ENCODE results near the gene SRRM4.

The SRRM4 gene

DNA sequence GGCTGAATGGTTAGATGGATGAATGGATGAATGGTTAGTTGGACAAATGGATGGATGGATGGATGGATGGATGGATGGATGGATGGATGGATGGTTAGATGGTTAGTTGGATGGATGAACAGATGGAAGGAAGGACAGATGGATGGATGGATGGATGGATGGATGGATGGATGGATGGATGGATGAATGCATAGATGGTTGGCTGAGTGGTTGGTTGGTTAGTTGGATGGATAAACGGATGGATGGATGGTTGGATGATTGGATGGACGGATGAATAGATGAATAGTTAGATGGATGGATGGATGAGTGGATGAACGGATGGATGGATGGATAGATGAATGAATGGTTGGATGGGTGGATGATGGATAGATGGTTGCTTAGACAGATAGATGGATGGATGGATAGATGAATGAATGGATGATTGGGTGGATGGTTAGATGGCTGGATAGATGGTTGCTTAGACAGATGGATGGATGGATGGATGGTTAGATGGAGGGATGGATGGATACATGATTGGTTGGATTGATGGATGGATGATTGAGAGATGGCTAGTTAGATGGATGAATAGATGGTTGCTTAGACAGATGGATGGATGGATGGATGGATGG is 148.6 kb downstream of the SRRM4 start:
- in situ Hi-C loops (cut with HindIII; ENCODE audit: low pct_ligation_motif_present, low sequenced_read_pairs): no loop called here
- Histone ChIP-seq H3K27me3 (replicated peaks) (no peaks in the 10 kb centered on the region), H3K27ac (no peak overlapping the region), H3K36me3 (replicated peaks) (no peaks in the 10 kb centered on the region), H3K4me3 (ENCODE audit: low read depth, low read length) (no peak overlapping the region)
- DNase-seq: no peak
- TF ChIP-seq CTCF (IDR thresholded peaks at IDR 0.05; ENCODE audit: low read depth, low read length, missing control alignments): no peak

DNA sequence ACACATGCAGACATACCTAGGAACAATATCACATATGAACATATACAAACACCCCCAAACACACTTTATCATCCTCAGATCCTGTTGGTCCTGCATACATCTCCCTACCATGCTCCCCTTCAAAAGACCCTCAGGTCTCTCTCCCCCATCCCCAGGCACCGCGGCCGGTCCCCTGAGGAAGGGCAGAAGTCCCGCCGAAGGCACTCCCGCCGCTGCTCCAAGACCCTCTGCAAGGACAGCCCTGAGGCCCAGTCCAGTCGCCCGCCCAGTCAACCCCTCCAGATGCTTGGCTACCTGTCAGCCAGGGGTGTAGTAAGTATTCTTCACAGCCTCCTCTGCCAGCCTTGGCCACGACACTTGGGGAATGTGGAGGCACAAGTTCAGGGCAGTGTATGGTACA is 149.2 kb downstream of the SRRM4 start:
- TF ChIP-seq CTCF (IDR thresholded peaks at IDR 0.05; ENCODE audit: low read depth, low read length, missing control alignments): no peak
- in situ Hi-C loops (cut with HindIII; ENCODE audit: low pct_ligation_motif_present, low sequenced_read_pairs): no loop called here
- no peak overlapping the region for H3K27ac ChIP-seq
- no peaks in the 10 kb centered on the region for H3K36me3 ChIP-seq (replicated peaks)
- DNase-seq: no peak
- H3K4me3 ChIP-seq (ENCODE audit: low read depth, low read length): no peak overlapping the region
- H3K27me3 ChIP-seq (replicated peaks): no peaks in the 10 kb centered on the region

DNA sequence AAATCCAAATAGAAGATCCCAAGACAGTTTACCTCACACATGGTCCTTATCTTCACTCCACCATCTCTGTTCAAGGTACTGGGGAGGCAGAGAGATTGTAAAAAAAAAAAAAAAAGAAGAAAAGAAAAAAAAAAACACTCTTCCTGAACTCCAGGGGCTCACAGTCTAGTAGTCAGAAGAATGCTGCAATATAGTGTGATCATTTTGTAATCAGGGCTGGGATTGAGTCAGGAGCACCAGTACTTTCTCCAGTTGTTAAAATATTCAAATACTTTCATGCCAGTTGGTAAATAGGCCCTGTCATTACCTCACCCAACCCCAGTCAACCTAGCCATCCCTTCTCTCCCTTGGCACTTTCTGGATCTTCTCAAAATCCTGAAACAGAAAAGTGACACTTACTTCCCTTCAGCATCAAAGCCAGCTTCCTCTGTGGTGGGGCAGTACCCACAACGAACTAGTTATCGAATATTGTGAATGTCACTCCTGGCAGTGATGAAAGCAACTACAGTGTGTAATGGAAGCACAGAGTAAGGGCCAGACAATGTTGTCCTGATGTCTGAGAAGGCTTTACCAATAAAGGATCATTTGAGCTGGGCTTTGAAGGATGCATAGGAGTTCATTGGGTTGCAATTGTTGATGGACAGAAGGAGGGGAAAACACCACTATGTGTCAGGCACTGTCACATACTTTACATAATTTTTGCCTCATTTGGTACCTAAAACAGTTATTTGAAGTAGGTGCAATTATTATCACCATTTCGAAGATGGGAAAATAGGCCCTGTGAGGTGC is 153.1 kb downstream of the SRRM4 start:
- DNase-seq: no peak
- in situ Hi-C loops (cut with HindIII; ENCODE audit: low pct_ligation_motif_present, low sequenced_read_pairs): no loop called here
- H3K27me3 ChIP-seq (replicated peaks): no peaks in the 10 kb centered on the region
- H3K4me3 ChIP-seq (ENCODE audit: low read depth, low read length): no peak overlapping the region
- H3K36me3 ChIP-seq (replicated peaks): no peaks in the 10 kb centered on the region
- TF ChIP-seq CTCF (IDR thresholded peaks at IDR 0.05; ENCODE audit: low read depth, low read length, missing control alignments): no peak
- no peak overlapping the region for H3K27ac ChIP-seq

GRCh38 chr12:119136811-119137410 is 155.6 kb downstream of the SRRM4 start:
- TF ChIP-seq CTCF (IDR thresholded peaks at IDR 0.05; ENCODE audit: low read depth, low read length, missing control alignments): no peak
- no peak overlapping the region for H3K27ac ChIP-seq
- H3K4me3 ChIP-seq (ENCODE audit: low read depth, low read length): no peak overlapping the region
- in situ Hi-C loops (cut with HindIII; ENCODE audit: low pct_ligation_motif_present, low sequenced_read_pairs): no loop called here
- no peaks in the 10 kb centered on the region for H3K36me3 ChIP-seq (replicated peaks)
- no peaks in the 10 kb centered on the region for H3K27me3 ChIP-seq (replicated peaks)
- no peak for DNase-seq

DNA sequence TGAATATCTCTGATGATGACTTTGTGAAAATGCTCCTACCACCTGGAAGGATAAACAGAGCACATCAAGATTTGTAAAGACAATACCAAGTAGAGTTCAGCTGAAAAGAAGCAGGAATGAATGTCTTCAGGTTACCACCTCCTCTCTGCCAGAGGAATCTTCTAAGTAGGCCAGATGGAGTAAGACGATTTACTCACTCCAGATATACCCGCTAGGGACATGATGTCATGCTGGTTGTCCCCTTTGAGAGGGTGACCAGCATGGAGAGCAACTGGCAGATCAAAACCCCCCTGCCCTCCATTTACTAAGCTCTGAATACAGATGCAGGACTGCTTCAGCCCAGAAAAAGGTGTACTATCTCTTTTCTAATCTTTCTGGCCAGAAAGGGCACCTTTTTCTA is 158.1 kb downstream of the SRRM4 start:
- no peak overlapping the region for H3K4me3 ChIP-seq (ENCODE audit: low read depth, low read length)
- DNase-seq: no peak
- no peak overlapping the region for H3K27ac ChIP-seq
- in situ Hi-C loops (cut with HindIII; ENCODE audit: low pct_ligation_motif_present, low sequenced_read_pairs): no loop called here
- no peaks in the 10 kb centered on the region for H3K36me3 ChIP-seq (replicated peaks)
- no peak for TF ChIP-seq CTCF (IDR thresholded peaks at IDR 0.05; ENCODE audit: low read depth, low read length, missing control alignments)
- no peaks in the 10 kb centered on the region for H3K27me3 ChIP-seq (replicated peaks)
